HCT116 (cell line): ENCODE results near the gene CRY2. TPM values are rescaled to one million over a fixed set of nuclear protein-coding genes. Genes with fewer than 3 reads are reported as not detected.

Experiments used
- ATAC-seq: fragments of 200-7000 bp; cut with Tn5 transposase; 2 replicates; pipeline ENCODE4 v1.9.1; 2020; ENCODE audit warnings: mild to moderate bottlenecking, moderate library complexity
- Bru-seq: library from RNA; stranded (reverse); fragments of 400-500 nt; gene quantifications from one replicate; lab custom pipeline; 2021; lab: Mats Ljungman, UMichigan
- BruChase-seq, 2 experiments: library from RNA; stranded (reverse); fragments of 400-500 nt; gene quantifications; one replicate each; lab custom pipeline; 2021; lab: Mats Ljungman, UMichigan
- BruUV-seq: library from RNA; stranded (reverse); fragments of 400-500 nt; replicated peaks from 2 replicates; lab custom pipeline; 2021; lab: Mats Ljungman, UMichigan
- CTCF ChIA-PET: fragments of 300-600 bp; sonication (Branson Sonifier 250); formaldehyde crosslinking; loops from one replicate; lab custom pipeline; 2021; ENCODE audit warnings: antibody characterized with exemption; lab: Charles Lee
- POLR2A ChIA-PET: fragments of 300-600, 350-600 bp; sonication (Branson Sonifier 250); formaldehyde crosslinking; loops from one replicate; lab custom pipeline; 2021; ENCODE audit warnings: antibody characterized with exemption; lab: Charles Lee
- RAD21 ChIA-PET, 2 experiments: fragments of 300-600 bp; sonication (Branson Sonifier 250); formaldehyde crosslinking; loops; one replicate each; lab custom pipeline; 2023; ENCODE audit warnings: low total read pairs in 2 of 2; ENCODE audit not compliant: uncharacterized antibody in 2 of 2, unreplicated experiment in 2 of 2, low non-redundant PET in 1 of 2; lab: Charles Lee
- DNase-seq: peaks from one replicate; pipeline ENCODE4 v3.0.0-alpha.2; 2010; ENCODE audit warnings: low read depth, low spot score
- H2AFZ ChIP-seq: fragments of 200-600 bp; shearing (Covaris generic), sonication (generic); 2 replicates; pipeline ENCODE4 v1.6.1; 2017; ENCODE audit warnings: low read depth, mixed run types, mixed read lengths, antibody characterized with exemption, low read length; ENCODE audit not compliant: poor library complexity, severe bottlenecking
- H3K27ac ChIP-seq: 2 replicates; pipeline ENCODE4 v1.5.1; 2012; ENCODE audit warnings: low read depth, low read length
- H3K27me3 ChIP-seq: fragments of 200-600 bp; sonication (generic); 2 replicates; pipeline ENCODE4 v1.6.1; 2016; ENCODE audit warnings: mixed run types, low read length, mixed read lengths; ENCODE audit not compliant: insufficient read depth
- H3K36me3 ChIP-seq, 2 experiments: fragments of 200-500 bp in 1 of 2; fragments of 200-600 bp in 1 of 2; sonication (Bioruptor generic) in 1 of 2; sonication (generic) in 1 of 2; 2 replicates each; pipeline versions ENCODE4 v1.5.1 to v1.6.1; 2014 to 2016; ENCODE audit warnings: low read length in 2 of 2, inconsistent platforms in 1 of 2, mixed read lengths in 1 of 2, mixed run types in 1 of 2; ENCODE audit not compliant: insufficient read depth in 2 of 2, control insufficient read depth in 1 of 2
- H3K4me1 ChIP-seq, 2 experiments: fragments of 200-600 bp in 1 of 2; sonication (generic) in 1 of 2; 2 replicates each; pipeline versions ENCODE4 v1.5.1 to v1.6.1; 2012 to 2017; ENCODE audit warnings: low read length in 2 of 2, inconsistent platforms in 1 of 2, mild to moderate bottlenecking in 1 of 2, mixed read lengths in 1 of 2, mixed run types in 1 of 2, moderate library complexity in 1 of 2; ENCODE audit not compliant: insufficient read depth in 2 of 2, control insufficient read depth in 1 of 2
- H3K4me2 ChIP-seq: fragments of 200-600 bp; sonication (generic); 2 replicates; pipeline ENCODE4 v1.6.1; 2017; ENCODE audit warnings: mixed run types, low read length, mixed read lengths
- H3K4me3 ChIP-seq, 2 experiments: fragments of 200-600 bp in 1 of 2; sonication (generic) in 1 of 2; replicated peaks in 1 of 2; 2 replicates each; pipeline ENCODE4 v1.5.1; 2011 to 2016; ENCODE audit warnings: low read length in 2 of 2, control low read depth in 1 of 2, low read depth in 1 of 2, mild to moderate bottlenecking in 1 of 2, mixed read lengths in 1 of 2, mixed run types in 1 of 2
- H3K79me2 ChIP-seq: fragments of 200-600 bp; sonication (generic); 2 replicates; pipeline ENCODE4 v1.6.1; 2017; ENCODE audit warnings: mild to moderate bottlenecking, mixed run types, low read length, moderate library complexity, mixed read lengths; ENCODE audit not compliant: insufficient read depth
- H3K9ac ChIP-seq: fragments of 200-600 bp; sonication (generic); 2 replicates; pipeline ENCODE4 v1.6.1; 2016; ENCODE audit warnings: low read length, mixed read lengths
- H3K9me2 ChIP-seq: fragments of 200-600 bp; sonication (generic), shearing (Covaris generic); 2 replicates; pipeline ENCODE4 v1.6.1; 2017; ENCODE audit warnings: mixed run types, mild to moderate bottlenecking, moderate library complexity; ENCODE audit not compliant: insufficient read depth
- H3K9me3 ChIP-seq, 2 experiments: fragments of 200-500 bp in 1 of 2; fragments of 200-600 bp in 1 of 2; sonication (Bioruptor generic) in 1 of 2; sonication (generic) in 1 of 2; 2 replicates each; pipeline ENCODE4 v1.6.1; 2014 to 2017; ENCODE audit warnings: low read length in 2 of 2, mixed read lengths in 2 of 2, inconsistent platforms in 1 of 2, low read depth in 1 of 2, mild to moderate bottlenecking in 1 of 2, mixed run types in 1 of 2, moderate library complexity in 1 of 2; ENCODE audit not compliant: control insufficient read depth in 1 of 2, insufficient read depth in 1 of 2
- H4K20me1 ChIP-seq: fragments of 200-600 bp; sonication (generic), shearing (Covaris generic); 2 replicates; pipeline ENCODE4 v1.6.1; 2017; ENCODE audit warnings: mixed run types, mild to moderate bottlenecking, moderate library complexity; ENCODE audit not compliant: insufficient read depth
- CBX3 ChIP-seq: IDR thresholded peaks from 2 replicates; pipeline ENCODE4 v1.6.1; 2012; ENCODE audit warnings: low read depth
- EGR1 ChIP-seq: IDR thresholded peaks from 2 replicates; pipeline ENCODE4 v1.6.1; 2012; ENCODE audit warnings: low read depth
- EZH2phosphoT487 ChIP-seq: fragments of 200-600 bp; IDR thresholded peaks from 2 replicates; pipeline ENCODE4 v1.6.1; 2018; ENCODE audit warnings: antibody characterized with exemption, borderline replicate concordance
- FOSL1 ChIP-seq: IDR thresholded peaks from 2 replicates; pipeline ENCODE4 v1.6.1; 2012; ENCODE audit warnings: low read depth
- POLR2AphosphoS5 ChIP-seq: IDR thresholded peaks from 2 replicates; pipeline ENCODE4 v1.6.1; 2011; ENCODE audit warnings: mild to moderate bottlenecking, low read depth, low read length, moderate library complexity
- RAD21 ChIP-seq: IDR thresholded peaks from 2 replicates; pipeline ENCODE4 v1.6.1; 2012; ENCODE audit warnings: low read depth, mild to moderate bottlenecking
- SP1 ChIP-seq: IDR thresholded peaks from 2 replicates; pipeline ENCODE4 v1.6.1; 2012; ENCODE audit warnings: low read depth
- SRF ChIP-seq: IDR thresholded peaks from 2 replicates; pipeline ENCODE4 v1.6.1; 2012; ENCODE audit warnings: low read depth
- TCF7L2 ChIP-seq: IDR thresholded peaks from 2 replicates; pipeline ENCODE4 v1.7.0; 2011; ENCODE audit warnings: borderline replicate concordance, inconsistent platforms; ENCODE audit not compliant: insufficient read depth, insufficient read length; ENCODE audit errors: extremely low read depth
- ZFX ChIP-seq: fragments of 450-650 bp; IDR thresholded peaks from 2 replicates; pipeline ENCODE4 v1.6.1; 2017
- ZNF274 ChIP-seq: fragments of 200-500 bp; sonication (Bioruptor generic); IDR thresholded peaks from 2 replicates; pipeline ENCODE4 v1.6.1; 2014; ENCODE audit warnings: mild to moderate bottlenecking, low read depth, low read length, inconsistent platforms
- intact Hi-C: fragments of 100-400 bp; cut with micrococcal nuclease; formaldehyde crosslinking; loops from 2 replicates; pipeline ENCODE4 v1.10.0; 2022
- long read RNA-seq: library from polyadenylated mRNA; unstranded; transcript quantifications from one replicate; pipeline ENCODE4 v2.0.0, GENCODE V29; 2021; ENCODE audit not compliant: unreplicated experiment
- polyA plus RNA-seq: library from polyadenylated mRNA; unstranded; fragments of >200 nt; gene quantifications from 2 replicates; pipeline ENCODE4 v1.2.1, GENCODE V29; 2012; ENCODE audit warnings: missing spikeins
- total RNA-seq: library from RNA; stranded (reverse); gene quantifications from one replicate; pipeline ENCODE4 v1.2.1, GENCODE V29; 2021; ENCODE audit not compliant: unreplicated experiment
- TF ChIP-seq, protein P1 (sequence below): IDR thresholded peaks from 2 replicates; pipeline ENCODE4 v1.6.1; 2011; ENCODE audit warnings: mild to moderate bottlenecking, low read length, moderate library complexity; ENCODE audit not compliant: insufficient replicate concordance; ENCODE audit errors: extremely low read depth
- TF ChIP-seq, protein P2 (sequence below): IDR thresholded peaks from 2 replicates; pipeline ENCODE4 v1.6.1; 2012; ENCODE audit warnings: low read depth
- TF ChIP-seq, protein P3 (sequence below): IDR thresholded peaks from 2 replicates; pipeline ENCODE4 v1.6.1; 2012
- TF ChIP-seq, protein P4 (sequence below), 3 experiments: fragments of 200-600 bp in 1 of 3; sonication (generic) in 1 of 3; IDR thresholded peaks in 2 of 3; conservative IDR thresholded peaks in 1 of 3; 2 replicates each; pipeline ENCODE4 v1.5.1; 2012 to 2017; ENCODE audit warnings: low read depth in 2 of 3, low read length in 2 of 3, antibody characterized with exemption in 1 of 3, borderline replicate concordance in 1 of 3, control low read depth in 1 of 3, mild to moderate bottlenecking in 1 of 3, mixed read lengths in 1 of 3, mixed run types in 1 of 3, moderate library complexity in 1 of 3; ENCODE audit not compliant: insufficient read depth in 1 of 3

CRY2 gene
- 18.0 TPM for total RNA-seq
- polyA plus RNA-seq: 10.8 and 11.8 TPM in 2 replicates
- percentile 73 among the genes with signal in this experiment for Bru-seq, nascent RNA
- percentile 66 among the genes with signal in this experiment for BruChase-seq, experiment 1, labeled RNA remaining after a 6-hour chase
- BruChase-seq, experiment 2, labeled RNA remaining after a 2-hour chase: percentile 71 among the genes with signal in this experiment
- long read RNA-seq, full-length matches to known transcripts: 5 of 12 reads
- long read RNA-seq, partial matches to known transcripts: 3 of 12 reads
- long read RNA-seq, other reads (novel, unspliced or antisense): 4 of 12 reads

DNA sequence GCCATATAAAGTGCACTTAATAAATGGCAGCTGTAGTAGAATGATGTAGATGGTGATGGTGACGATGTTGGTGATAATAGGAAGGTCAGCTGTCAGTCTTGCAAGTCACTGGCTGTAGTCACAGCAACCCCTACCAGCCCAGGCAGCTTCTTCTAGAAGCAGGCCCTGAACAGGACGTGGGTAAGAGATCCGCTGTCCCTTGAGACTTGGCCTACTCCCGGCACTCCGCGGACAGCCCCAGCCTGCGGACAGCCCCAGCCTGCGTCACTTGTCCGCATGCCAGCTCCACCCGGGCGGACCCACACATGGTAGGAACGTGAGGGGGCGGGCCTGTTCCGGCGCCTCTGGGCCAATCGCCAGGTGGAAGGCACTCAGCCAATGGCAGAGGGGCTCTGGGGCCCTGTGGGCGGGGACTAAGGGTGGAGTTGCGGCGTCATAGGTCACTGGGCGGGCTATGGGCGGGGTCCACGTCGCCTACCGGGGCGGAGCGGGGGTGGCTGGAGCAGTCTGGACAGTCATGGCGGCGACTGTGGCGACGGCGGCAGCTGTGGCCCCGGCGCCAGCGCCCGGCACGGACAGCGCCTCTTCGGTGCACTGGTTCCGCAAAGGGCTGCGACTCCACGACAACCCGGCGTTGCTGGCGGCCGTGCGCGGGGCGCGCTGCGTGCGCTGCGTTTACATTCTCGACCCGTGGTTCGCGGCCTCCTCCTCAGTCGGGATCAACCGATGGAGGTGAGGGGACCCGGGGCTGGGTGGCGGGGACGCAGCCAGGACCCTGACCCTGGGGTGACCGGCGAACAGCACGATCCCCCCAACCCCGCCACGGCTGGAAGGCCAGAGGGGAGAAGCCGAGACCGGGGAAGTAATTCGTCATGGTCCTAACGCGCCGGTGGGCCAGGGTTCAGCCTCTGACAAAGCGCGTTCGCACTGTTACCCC lies at the start of gene CRY2:
Gene CRY2 (plus strand): TSS at position 502 of the 937 bp plus-strand sequence. CDS start 16 bp downstream, at position 518.
- Histone ChIP-seq H3K27me3 (no peaks in the 10 kb centered on the region), H3K36me3 (no peaks in the 10 kb centered on the region), H3K9ac (peak within 1 kb of the TSS; percentile 96), H4K20me1 (no peaks in the 10 kb centered on the region), H3K4me2 (peak within 1 kb of the TSS; percentile 88), H3K4me1 (peaks cover 2 to 30% of the 10 kb centered on the region in 2 experiments; a peak in 3 of 4 replicates), H2AFZ (peak within 1 kb of the TSS; percentile 87), H3K79me2 (peaks cover 19% of the 10 kb centered on the region), H3K9me3 (no peaks in the 10 kb centered on the region), H3K4me3 (peak within 1 kb of the TSS; percentile 81 to 97), H3K9me2 (no peaks in the 10 kb centered on the region), H3K27ac (peak within 1 kb of the TSS; percentile 43)
- ChIA-PET CTCF (interaction anchor here (0.7 to 1.4 kb wide), 5 partner anchors 12 to 536 kb away, joined by 3 to 5 read pairs (median 4); no protein-coding TSS in a partner anchor), POLR2A (interaction anchor here (0.7 to 0.9 kb wide), 3 partner anchors 12 to 895 kb away, joined by 3 to 4 read pairs (median 3); no protein-coding TSS in a partner anchor), RAD21 (interaction anchor here in 1 of 2 experiments (0.7 kb wide), 1 partner anchor 452 kb away, joined by 3 read pairs; no protein-coding TSS in a partner anchor)
- DNase-seq (peak; percentile 94), ATAC-seq (peak; percentile 93)
- intact Hi-C loops: no loop called here
- no TSS peak for BruUV-seq
- TF ChIP-seq ZFX (peak; percentile 83), SRF (no peak; the same call in 1 of the 2 replicates), TCF7L2 (peak; percentile 39), FOSL1 (no peak), EGR1 (peak; percentile 93), ZNF274 (no peak), EZH2phosphoT487 (no peak), POLR2AphosphoS5 (peak; percentile 94), CBX3 (peak; percentile 13; the same call in 1 of the 2 replicates), RAD21 (no peak), SP1 (peak; percentile 97)
- TF ChIP-seq, protein P1, sequence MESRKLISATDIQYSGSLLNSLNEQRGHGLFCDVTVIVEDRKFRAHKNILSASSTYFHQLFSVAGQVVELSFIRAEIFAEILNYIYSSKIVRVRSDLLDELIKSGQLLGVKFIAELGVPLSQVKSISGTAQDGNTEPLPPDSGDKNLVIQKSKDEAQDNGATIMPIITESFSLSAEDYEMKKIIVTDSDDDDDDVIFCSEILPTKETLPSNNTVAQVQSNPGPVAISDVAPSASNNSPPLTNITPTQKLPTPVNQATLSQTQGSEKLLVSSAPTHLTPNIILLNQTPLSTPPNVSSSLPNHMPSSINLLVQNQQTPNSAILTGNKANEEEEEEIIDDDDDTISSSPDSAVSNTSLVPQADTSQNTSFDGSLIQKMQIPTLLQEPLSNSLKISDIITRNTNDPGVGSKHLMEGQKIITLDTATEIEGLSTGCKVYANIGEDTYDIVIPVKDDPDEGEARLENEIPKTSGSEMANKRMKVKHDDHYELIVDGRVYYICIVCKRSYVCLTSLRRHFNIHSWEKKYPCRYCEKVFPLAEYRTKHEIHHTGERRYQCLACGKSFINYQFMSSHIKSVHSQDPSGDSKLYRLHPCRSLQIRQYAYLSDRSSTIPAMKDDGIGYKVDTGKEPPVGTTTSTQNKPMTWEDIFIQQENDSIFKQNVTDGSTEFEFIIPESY: no peak
- TF ChIP-seq, protein P2, sequence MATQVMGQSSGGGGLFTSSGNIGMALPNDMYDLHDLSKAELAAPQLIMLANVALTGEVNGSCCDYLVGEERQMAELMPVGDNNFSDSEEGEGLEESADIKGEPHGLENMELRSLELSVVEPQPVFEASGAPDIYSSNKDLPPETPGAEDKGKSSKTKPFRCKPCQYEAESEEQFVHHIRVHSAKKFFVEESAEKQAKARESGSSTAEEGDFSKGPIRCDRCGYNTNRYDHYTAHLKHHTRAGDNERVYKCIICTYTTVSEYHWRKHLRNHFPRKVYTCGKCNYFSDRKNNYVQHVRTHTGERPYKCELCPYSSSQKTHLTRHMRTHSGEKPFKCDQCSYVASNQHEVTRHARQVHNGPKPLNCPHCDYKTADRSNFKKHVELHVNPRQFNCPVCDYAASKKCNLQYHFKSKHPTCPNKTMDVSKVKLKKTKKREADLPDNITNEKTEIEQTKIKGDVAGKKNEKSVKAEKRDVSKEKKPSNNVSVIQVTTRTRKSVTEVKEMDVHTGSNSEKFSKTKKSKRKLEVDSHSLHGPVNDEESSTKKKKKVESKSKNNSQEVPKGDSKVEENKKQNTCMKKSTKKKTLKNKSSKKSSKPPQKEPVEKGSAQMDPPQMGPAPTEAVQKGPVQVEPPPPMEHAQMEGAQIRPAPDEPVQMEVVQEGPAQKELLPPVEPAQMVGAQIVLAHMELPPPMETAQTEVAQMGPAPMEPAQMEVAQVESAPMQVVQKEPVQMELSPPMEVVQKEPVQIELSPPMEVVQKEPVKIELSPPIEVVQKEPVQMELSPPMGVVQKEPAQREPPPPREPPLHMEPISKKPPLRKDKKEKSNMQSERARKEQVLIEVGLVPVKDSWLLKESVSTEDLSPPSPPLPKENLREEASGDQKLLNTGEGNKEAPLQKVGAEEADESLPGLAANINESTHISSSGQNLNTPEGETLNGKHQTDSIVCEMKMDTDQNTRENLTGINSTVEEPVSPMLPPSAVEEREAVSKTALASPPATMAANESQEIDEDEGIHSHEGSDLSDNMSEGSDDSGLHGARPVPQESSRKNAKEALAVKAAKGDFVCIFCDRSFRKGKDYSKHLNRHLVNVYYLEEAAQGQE: no peak
- TF ChIP-seq, protein P3, sequence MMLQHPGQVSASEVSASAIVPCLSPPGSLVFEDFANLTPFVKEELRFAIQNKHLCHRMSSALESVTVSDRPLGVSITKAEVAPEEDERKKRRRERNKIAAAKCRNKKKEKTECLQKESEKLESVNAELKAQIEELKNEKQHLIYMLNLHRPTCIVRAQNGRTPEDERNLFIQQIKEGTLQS: no peak
- TF ChIP-seq, protein P4, sequence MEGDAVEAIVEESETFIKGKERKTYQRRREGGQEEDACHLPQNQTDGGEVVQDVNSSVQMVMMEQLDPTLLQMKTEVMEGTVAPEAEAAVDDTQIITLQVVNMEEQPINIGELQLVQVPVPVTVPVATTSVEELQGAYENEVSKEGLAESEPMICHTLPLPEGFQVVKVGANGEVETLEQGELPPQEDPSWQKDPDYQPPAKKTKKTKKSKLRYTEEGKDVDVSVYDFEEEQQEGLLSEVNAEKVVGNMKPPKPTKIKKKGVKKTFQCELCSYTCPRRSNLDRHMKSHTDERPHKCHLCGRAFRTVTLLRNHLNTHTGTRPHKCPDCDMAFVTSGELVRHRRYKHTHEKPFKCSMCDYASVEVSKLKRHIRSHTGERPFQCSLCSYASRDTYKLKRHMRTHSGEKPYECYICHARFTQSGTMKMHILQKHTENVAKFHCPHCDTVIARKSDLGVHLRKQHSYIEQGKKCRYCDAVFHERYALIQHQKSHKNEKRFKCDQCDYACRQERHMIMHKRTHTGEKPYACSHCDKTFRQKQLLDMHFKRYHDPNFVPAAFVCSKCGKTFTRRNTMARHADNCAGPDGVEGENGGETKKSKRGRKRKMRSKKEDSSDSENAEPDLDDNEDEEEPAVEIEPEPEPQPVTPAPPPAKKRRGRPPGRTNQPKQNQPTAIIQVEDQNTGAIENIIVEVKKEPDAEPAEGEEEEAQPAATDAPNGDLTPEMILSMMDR (IDR thresholded peaks at IDR 0.05 in 2 of 3, conservative IDR thresholded peaks at IDR 0.05 in 1 of 3; ENCODE audit: borderline replicate concordance in 1 of 3, insufficient read depth in 1 of 3, low read depth in 2 of 3, low read length in 2 of 3): no peak
